Kidney (tissue), 14 donors: ENCODE measurements around the gene TMPRSS3. TPM values are rescaled to one million over a fixed set of nuclear protein-coding genes. Genes with fewer than 3 reads are reported as not detected.

ENCODE experiments used
- DNase-seq, 5 donors: peaks; one replicate each; pipeline ENCODE4 v3.0.0-alpha.2; 2013 to 2020
- FAIRE-seq: peaks from 2 replicates; lab custom pipeline; 2012; peaks lifted over from hg19 to GRCh38; lab: Jason Lieb, UNC
- H3K27ac ChIP-seq, 2 donors: one replicate each; pipeline ENCODE4 v1.7.0; 2013; ENCODE audit warnings: low read depth in 2 of 2, low read length in 2 of 2, inconsistent platforms in 1 of 2
- H3K27me3 ChIP-seq: one replicate; pipeline ENCODE4 v1.7.1; 2013; ENCODE audit warnings: low read length, inconsistent platforms; ENCODE audit not compliant: control insufficient read depth, insufficient read depth
- H3K36me3 ChIP-seq, 3 donors: one replicate each; pipeline versions ENCODE4 v1.7.0 to v1.7.1; 2013; ENCODE audit warnings: low read length in 3 of 3, control low read depth in 1 of 3, inconsistent platforms in 1 of 3; ENCODE audit not compliant: insufficient read depth in 3 of 3, control insufficient read depth in 2 of 3
- H3K4me1 ChIP-seq, 3 donors: one replicate each; pipeline versions ENCODE4 v1.7.0 to v1.7.1; 2013; ENCODE audit warnings: low read length in 3 of 3, inconsistent platforms in 1 of 3, low read depth in 1 of 3; ENCODE audit not compliant: control insufficient read depth in 2 of 3, insufficient read depth in 2 of 3
- H3K4me3 ChIP-seq, 3 donors: one replicate each; pipeline versions ENCODE4 v1.7.0 to v1.8.1; 2013; ENCODE audit warnings: low read length in 3 of 3, control low read depth in 1 of 3, inconsistent platforms in 1 of 3
- H3K9ac ChIP-seq, 3 donors: one replicate each; pipeline versions ENCODE4 v1.7.0 to v1.7.1; 2013; ENCODE audit warnings: low read length in 3 of 3, control low read depth in 1 of 3, inconsistent platforms in 1 of 3
- H3K9me3 ChIP-seq, 3 donors: one replicate each; pipeline versions ENCODE4 v1.7.0 to v1.7.1; 2013; ENCODE audit warnings: low read length in 3 of 3, control low read depth in 1 of 3, inconsistent platforms in 1 of 3; ENCODE audit not compliant: control insufficient read depth in 2 of 3, insufficient read depth in 1 of 3
- intact Hi-C: fragments of 100-400 bp; cut with DNase I; formaldehyde crosslinking; loops from one replicate; pipeline ENCODE4 v1.11.1; 2022
- polyA plus RNA-seq: library from polyadenylated mRNA; stranded (reverse); fragments of 350-450 nt; fragmentation: Illumina TruSeq; extraction: RNeasy Lipid Tissue Mini Kit (QIAGEN cat#74804); gene quantifications from one replicate; pipeline ENCODE4 v1.2.3, GENCODE V29; 2014; ENCODE audit warnings: low read depth, low replicate concordance; ENCODE audit not compliant: insufficient read depth
- total RNA-seq: library from RNA; stranded (reverse); fragmentation: NEBNext Ultra II Directional; extraction: Animal tissue kit (Norgen Biotek cat#: 25700); gene quantifications from one replicate; pipeline ENCODE4 v1.2.1, GENCODE V29; 2021
- TF ChIP-seq, protein P1 (sequence below): IDR thresholded peaks from 3 replicates; pipeline ENCODE4 v1.5.1; 2012; ENCODE audit warnings: mild to moderate bottlenecking, moderate library complexity, borderline replicate concordance; ENCODE audit not compliant: insufficient read depth; ENCODE audit errors: extremely low read depth
- donor health status: control.
- donor health status: control.
- donor health status: control.
- donor health status: control.
- donor health status: control.
- donor health status: DM: yes; HTN: yes; CAD: no.
- donor health status: Normal renal cell carcinoma (clear cell type).

The TMPRSS3 gene
- total and polyA plus RNA-seq, 2 donors from 2014 or later, result 3.0 to 15.4 TPM

DNA sequence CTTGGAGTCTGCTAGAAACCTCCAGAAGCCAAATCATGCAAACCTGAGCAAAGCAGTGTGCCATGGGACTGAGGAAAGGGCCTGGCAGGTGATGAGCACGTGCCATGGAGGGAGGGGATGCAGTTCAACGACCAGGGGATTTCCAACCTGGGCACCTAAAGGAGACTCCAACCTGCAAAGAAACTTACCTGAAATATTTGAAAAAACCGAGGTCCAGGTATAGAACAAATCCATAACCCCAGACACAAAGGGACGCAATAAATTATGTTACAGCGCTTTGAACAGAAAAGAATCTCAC, 16.7 kb upstream of the TMPRSS3 start:
- Histone ChIP-seq H3K27me3 (no peaks in the 10 kb centered on the region), H3K4me3 (no peak overlapping the region), H3K4me1 (no peaks in the 10 kb centered on the region), H3K36me3 (no peaks in the 10 kb centered on the region), H3K9ac (no peak overlapping the region), H3K27ac (no peak overlapping the region), H3K9me3 (no peaks in the 10 kb centered on the region)
- DNase-seq (no peak), FAIRE-seq (no peak)
- intact Hi-C loops, result no loop called here
- TF ChIP-seq, protein P1, sequence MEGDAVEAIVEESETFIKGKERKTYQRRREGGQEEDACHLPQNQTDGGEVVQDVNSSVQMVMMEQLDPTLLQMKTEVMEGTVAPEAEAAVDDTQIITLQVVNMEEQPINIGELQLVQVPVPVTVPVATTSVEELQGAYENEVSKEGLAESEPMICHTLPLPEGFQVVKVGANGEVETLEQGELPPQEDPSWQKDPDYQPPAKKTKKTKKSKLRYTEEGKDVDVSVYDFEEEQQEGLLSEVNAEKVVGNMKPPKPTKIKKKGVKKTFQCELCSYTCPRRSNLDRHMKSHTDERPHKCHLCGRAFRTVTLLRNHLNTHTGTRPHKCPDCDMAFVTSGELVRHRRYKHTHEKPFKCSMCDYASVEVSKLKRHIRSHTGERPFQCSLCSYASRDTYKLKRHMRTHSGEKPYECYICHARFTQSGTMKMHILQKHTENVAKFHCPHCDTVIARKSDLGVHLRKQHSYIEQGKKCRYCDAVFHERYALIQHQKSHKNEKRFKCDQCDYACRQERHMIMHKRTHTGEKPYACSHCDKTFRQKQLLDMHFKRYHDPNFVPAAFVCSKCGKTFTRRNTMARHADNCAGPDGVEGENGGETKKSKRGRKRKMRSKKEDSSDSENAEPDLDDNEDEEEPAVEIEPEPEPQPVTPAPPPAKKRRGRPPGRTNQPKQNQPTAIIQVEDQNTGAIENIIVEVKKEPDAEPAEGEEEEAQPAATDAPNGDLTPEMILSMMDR, result no peak

DNA sequence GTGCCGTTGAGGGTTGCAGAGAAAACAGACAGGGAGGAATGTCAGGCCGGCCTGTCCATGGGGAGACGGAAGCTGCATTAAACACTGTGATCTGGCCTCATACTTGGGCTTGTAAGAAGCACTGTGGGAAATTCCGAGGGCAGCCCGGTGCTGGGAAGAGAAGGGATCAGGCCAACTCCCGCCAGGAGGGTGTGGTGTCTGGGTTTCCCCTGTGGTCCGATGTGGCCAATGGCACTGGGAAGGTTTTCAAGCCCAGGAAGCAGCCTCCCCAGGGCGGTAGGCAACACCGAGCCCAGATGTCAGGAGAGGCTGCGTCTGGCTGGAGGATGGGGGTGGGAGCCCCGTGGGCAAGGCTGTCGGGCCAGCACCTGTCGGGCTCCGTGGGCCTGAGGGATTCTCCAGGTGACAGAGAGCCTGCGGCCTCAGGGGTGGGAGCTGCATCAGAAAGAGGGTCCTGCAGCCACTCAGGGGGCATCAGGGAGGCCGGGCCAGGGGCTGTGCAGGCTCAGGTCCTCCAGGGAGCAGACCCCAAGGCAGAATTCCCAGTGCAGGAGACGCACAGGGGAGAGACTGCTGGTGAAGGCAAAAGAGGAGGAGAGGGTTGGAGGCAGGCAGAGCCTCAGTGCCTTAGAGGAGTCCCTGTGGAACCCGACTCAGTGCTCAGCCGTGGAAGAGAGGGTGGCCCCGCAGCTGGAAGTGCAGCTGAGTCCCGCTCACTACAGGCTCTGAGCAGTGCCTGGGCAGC, 16.2 kb upstream of the TMPRSS3 start:
- no peak for FAIRE-seq
- intact Hi-C loops, result no loop called here

DNA sequence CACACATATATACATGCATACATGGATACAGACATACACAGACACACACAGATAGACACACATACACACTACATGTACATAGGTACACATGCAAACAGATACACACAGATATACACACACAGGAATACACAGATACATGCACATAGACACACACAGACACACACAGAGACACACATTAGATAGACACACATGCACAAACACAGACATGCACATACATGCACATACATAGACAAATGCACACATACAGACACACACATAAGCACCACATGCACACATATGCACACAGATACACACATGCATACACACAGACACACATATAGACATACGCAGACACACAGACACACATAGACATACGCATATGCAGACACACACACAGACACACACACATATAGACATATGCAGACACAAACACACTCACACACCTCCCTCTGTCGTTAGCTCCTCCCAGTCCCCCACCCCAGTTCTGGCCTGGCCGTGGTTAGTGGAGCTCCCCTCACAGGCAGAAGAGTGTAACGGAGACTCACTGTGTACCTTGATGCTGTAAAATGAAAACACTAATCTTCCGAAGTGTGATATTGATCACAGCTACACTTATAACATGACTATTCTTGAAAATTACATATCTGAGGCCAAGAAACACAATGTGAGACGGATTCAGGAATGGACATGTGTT, 15.5 kb upstream of the TMPRSS3 start:
- H3K4me1 ChIP-seq, result no peaks in the 10 kb centered on the region
- no peak overlapping the region for H3K9ac ChIP-seq
- no peak overlapping the region for H3K27ac ChIP-seq
- no peaks in the 10 kb centered on the region for H3K27me3 ChIP-seq
- no peak for FAIRE-seq
- no peaks in the 10 kb centered on the region for H3K9me3 ChIP-seq
- no peaks in the 10 kb centered on the region for H3K36me3 ChIP-seq
- no peak overlapping the region for H3K4me3 ChIP-seq
- TF ChIP-seq, protein P1, result no peak
- no peak for DNase-seq
- intact Hi-C loops, result no loop called here

More for the DNA sequence above, 16.2 kb upstream of the TMPRSS3 start:
- no peaks in the 10 kb centered on the region for H3K4me1 ChIP-seq
- H3K27me3 ChIP-seq, result no peaks in the 10 kb centered on the region
- no peak overlapping the region for H3K27ac ChIP-seq
- H3K9ac ChIP-seq, result no peak overlapping the region
- TF ChIP-seq, protein P1, result no peak
- H3K36me3 ChIP-seq, result no peaks in the 10 kb centered on the region
- DNase-seq, result no peak
- H3K4me3 ChIP-seq, result no peak overlapping the region
- no peaks in the 10 kb centered on the region for H3K9me3 ChIP-seq
